Skeletal muscle cell (primary cell): ENCODE measurements around the gene POC1A.

Experiments
- DNase-seq: peaks from one replicate; pipeline ENCODE4 v3.0.0-alpha.2; 2010; ENCODE audit warnings: low read depth
- H3K4me3 ChIP-seq: 2 replicates; pipeline ENCODE4 v1.5.1; 2011; ENCODE audit warnings: low read depth, mild to moderate bottlenecking, control low read depth, low read length, moderate library complexity

Gene POC1A

GRCh38 chr3:52112056-52112455, 42.2 kb downstream of the POC1A start:
- H3K4me3 ChIP-seq: no peak overlapping the region
- DNase-seq: no peak

GRCh38 chr3:52110502-52110901, 43.7 kb downstream of the POC1A start:
- H3K4me3 ChIP-seq: no peak overlapping the region
- DNase-seq: no peak

GRCh38 chr3:52109611-52110301, 44.5 kb downstream of the POC1A start:
- no peak for DNase-seq
- no peak overlapping the region for H3K4me3 ChIP-seq

GRCh38 chr3:52108302-52109232, 45.7 kb downstream of the POC1A start:
- peak; percentile 20 for DNase-seq
- no peak overlapping the region for H3K4me3 ChIP-seq

- H3K4me3 ChIP-seq: no peak overlapping the region
Measured at GRCh38 chr3:52106951-52107611, 47.1 kb downstream of the POC1A start.

GRCh38 chr3:52104684-52105640, 49.3 kb downstream of the POC1A start:
- no peak overlapping the region for H3K4me3 ChIP-seq
- no peak for DNase-seq

More at GRCh38 chr3:52106951-52107611, 47.1 kb downstream of the POC1A start:
- DNase-seq: no peak

- no peak overlapping the region for H3K4me3 ChIP-seq
- no peak for DNase-seq
Measured at GRCh38 chr3:52102934-52103333, 51.3 kb downstream of the POC1A start.

GRCh38 chr3:52099001-52099401, 55.2 kb downstream of the POC1A start:
- no peak overlapping the region for H3K4me3 ChIP-seq
- DNase-seq: no peak

- no peak overlapping the region for H3K4me3 ChIP-seq
- no peak for DNase-seq
Measured at GRCh38 chr3:52097851-52098507, 56.2 kb downstream of the POC1A start.

- no peak overlapping the region for H3K4me3 ChIP-seq
- DNase-seq: no peak
Measured at GRCh38 chr3:52095990-52096775, 58.0 kb downstream of the POC1A start.

GRCh38 chr3:52094571-52095485, 59.4 kb downstream of the POC1A start:
- no peak overlapping the region for H3K4me3 ChIP-seq
- DNase-seq: no peak

- no peak overlapping the region for H3K4me3 ChIP-seq
- peak; percentile 16 for DNase-seq
Measured at GRCh38 chr3:52093756-52094545, 60.3 kb downstream of the POC1A start.

GRCh38 chr3:52092891-52093290, 61.3 kb downstream of the POC1A start:
- DNase-seq: no peak
- no peak overlapping the region for H3K4me3 ChIP-seq

GRCh38 chr3:52092271-52092660, 62.0 kb downstream of the POC1A start:
- no peak overlapping the region for H3K4me3 ChIP-seq
- no peak for DNase-seq

- peak; percentile 36 for DNase-seq
- H3K4me3 ChIP-seq: no peak overlapping the region
Measured at GRCh38 chr3:52091586-52092270, 62.5 kb downstream of the POC1A start.
